Measurements from ENCODE around the gene PDK2. TPM values are rescaled to one million over a fixed set of nuclear protein-coding genes. Genes with fewer than 3 reads are reported as not detected.

PDK2 gene
- total and polyA plus RNA-seq, 10 of the 15 experiments (the other 5 are each of a cell fraction or from before 2014, with no cell fraction given): 0.98 to 22.6 (median 12.3) TPM

DNA sequence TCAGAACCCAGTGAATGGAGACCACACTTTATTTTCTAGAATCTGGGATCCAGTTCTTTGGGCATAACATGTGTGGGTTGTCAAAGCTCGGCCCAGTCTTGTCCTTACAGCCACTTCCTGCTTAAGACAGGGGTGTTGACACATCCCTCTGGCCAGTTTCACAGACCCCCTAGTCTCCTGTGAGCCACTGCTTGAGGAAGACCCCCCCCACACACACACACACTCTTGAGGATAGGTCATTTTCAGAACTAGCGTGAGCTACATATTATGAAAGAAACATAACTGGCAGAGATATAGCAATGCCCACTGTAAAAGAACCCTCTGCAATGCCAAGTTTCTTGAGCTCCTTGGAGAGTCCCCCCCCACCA, 3.2 kb upstream of the PDK2 start:
- DNase-seq (ENCODE audit: low read depth, low spot score) (no peak), FAIRE-seq (no peak), ATAC-seq (no peak)
- SMC1A ChIA-PET (ENCODE audit: uncharacterized antibody, unreplicated experiment): interaction anchor here (1.6 to 3.7 kb wide), 3 partner anchors 23 to 205 kb away, joined by 5 to 23 read pairs (median 5); no protein-coding TSS in a partner anchor
- H3K4me2 ChIP-seq (ENCODE audit: control insufficient read depth, insufficient read depth): no peak overlapping the region
- 23% methylated on average over 2 of the region's 2 CpGs for WGBS (ENCODE audit: insufficient coverage, insufficient replicate concordance, low lambda C conversion rate, missing lambda C conversion rate)
- no TSS peak for BruUV-seq (replicated peaks)
- intact Hi-C loops (cut with micrococcal nuclease; ENCODE audit: unreplicated experiment) (no loop called here), in situ Hi-C loops (cut with MboI) (loop anchor here (5.0 kb wide), 1 partner anchor 65 kb away; no protein-coding TSS in a partner anchor)
- H3K27ac ChIP-seq (ENCODE audit: control insufficient read depth, insufficient read depth): no peak overlapping the region
- POLR2A ChIA-PET: interaction anchor here (0.6 to 1.5 kb wide), 2 partner anchors 70 to 415 kb away, joined by 4 to 10 read pairs; no protein-coding TSS in a partner anchor
- no peak overlapping the region for H3K4me3 ChIP-seq
- CTCF ChIA-PET: interaction anchor here (0.6 to 5.7 kb wide), 19 partner anchors 12 to 800 kb away, joined by 3 to 64 read pairs (median 6); partner anchors contain the start of genes COL1A1, ITGA3 and PPP1R9B
- no peaks in the 10 kb centered on the region for H3K36me3 ChIP-seq (ENCODE audit: control insufficient read depth in 2 of 2, insufficient read depth in 2 of 2, low read length in 1 of 2)
- H4K20me1 ChIP-seq (ENCODE audit: control insufficient read depth, insufficient read depth): no peaks in the 10 kb centered on the region
- peaks cover 17% of the 10 kb centered on the region for H3K4me1 ChIP-seq (ENCODE audit: control insufficient read depth, insufficient read depth, low read length)
- H3K9ac ChIP-seq (ENCODE audit: control insufficient read depth, insufficient read depth, low read length): no peak overlapping the region
- H3K9me3 ChIP-seq (replicated peaks; ENCODE audit: control insufficient read depth, insufficient read depth, low read length): no peaks in the 10 kb centered on the region
- no peak overlapping the region for H2AFZ ChIP-seq (ENCODE audit: control insufficient read depth, low read depth, low read length)
- RAD21 ChIA-PET (ENCODE audit: unreplicated experiment): interaction anchor here (0.6 kb wide), 1 partner anchor 108 kb away, joined by 3 read pairs; no protein-coding TSS in a partner anchor
- no peaks in the 10 kb centered on the region for H3K27me3 ChIP-seq (replicated peaks in 1 of 2; ENCODE audit: control insufficient read depth in 2 of 2, insufficient read depth in 2 of 2, low read length in 1 of 2)
- H3K79me2 ChIP-seq (ENCODE audit: control insufficient read depth, insufficient read depth, low read length): no peaks in the 10 kb centered on the region
- no peak for TF ChIP-seq YY1 (IDR thresholded peaks at IDR 0.05; ENCODE audit: low read depth, low read length)
- no peak for TF ChIP-seq ZNF24 (IDR thresholded peaks at IDR 0.05)
- TF ChIP-seq ELK1 (IDR thresholded peaks at IDR 0.05; ENCODE audit: low read depth, low read length): no peak
- TF ChIP-seq CREB1 (IDR thresholded peaks at IDR 0.05; ENCODE audit: low read depth): no peak
- TF ChIP-seq JUNB (IDR thresholded peaks at IDR 0.05): no peak
- TF ChIP-seq TARDBP (IDR thresholded peaks at IDR 0.05; ENCODE audit: borderline replicate concordance): no peak
- TF ChIP-seq, protein P1, sequence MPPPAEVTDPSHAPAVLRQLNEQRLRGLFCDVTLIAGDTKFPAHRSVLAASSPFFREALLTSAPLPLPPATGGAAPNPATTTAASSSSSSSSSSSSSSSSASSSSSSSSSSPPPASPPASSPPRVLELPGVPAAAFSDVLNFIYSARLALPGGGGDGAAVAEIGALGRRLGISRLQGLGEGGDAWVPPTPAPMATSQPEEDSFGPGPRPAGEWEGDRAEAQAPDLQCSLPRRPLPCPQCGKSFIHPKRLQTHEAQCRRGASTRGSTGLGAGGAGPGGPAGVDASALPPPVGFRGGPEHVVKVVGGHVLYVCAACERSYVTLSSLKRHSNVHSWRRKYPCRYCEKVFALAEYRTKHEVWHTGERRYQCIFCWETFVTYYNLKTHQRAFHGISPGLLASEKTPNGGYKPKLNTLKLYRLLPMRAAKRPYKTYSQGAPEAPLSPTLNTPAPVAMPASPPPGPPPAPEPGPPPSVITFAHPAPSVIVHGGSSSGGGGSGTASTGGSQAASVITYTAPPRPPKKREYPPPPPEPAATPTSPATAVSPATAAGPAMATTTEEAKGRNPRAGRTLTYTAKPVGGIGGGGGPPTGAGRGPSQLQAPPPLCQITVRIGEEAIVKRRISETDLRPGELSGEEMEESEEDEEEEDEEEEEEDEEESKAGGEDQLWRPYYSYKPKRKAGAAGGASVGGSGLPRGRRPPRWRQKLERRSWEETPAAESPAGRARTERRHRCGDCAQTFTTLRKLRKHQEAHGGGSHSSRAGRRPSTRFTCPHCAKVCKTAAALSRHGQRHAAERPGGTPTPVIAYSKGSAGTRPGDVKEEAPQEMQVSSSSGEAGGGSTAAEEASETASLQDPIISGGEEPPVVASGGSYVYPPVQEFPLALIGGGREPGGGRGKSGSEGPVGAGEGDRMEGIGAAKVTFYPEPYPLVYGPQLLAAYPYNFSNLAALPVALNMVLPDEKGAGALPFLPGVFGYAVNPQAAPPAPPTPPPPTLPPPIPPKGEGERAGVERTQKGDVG (CRISPR knock-in tag; IDR thresholded peaks at IDR 0.05): no peak
- TF ChIP-seq YBX1 (IDR thresholded peaks at IDR 0.05): no peak
- TF ChIP-seq RB1 (IDR thresholded peaks at IDR 0.05; ENCODE audit: borderline replicate concordance): no peak
- TF ChIP-seq EP300 (IDR thresholded peaks at IDR 0.05; ENCODE audit: borderline replicate concordance in 1 of 2, control insufficient read depth in 1 of 2, low read depth in 2 of 2, low read length in 2 of 2): no peak
